Gastroesophageal sphincter (tissue), 4 donors: ENCODE measurements around the gene SMCO2. TPM values are rescaled to one million over a fixed set of nuclear protein-coding genes. Genes with fewer than 3 reads are reported as not detected.

Experiments used
- ATAC-seq: fragments of 150-250 bp; one replicate; pipeline ENCODE4 v1.9.1; 2016; ENCODE audit warnings: mild to moderate bottlenecking, moderate library complexity
- H3K27ac ChIP-seq, 4 donors: fragments of 200-600 bp; sonication (generic) in 3 of 4; 1 replicate in 3 of 4; 2 replicates in 1 of 4; pipeline ENCODE4 v1.5.1; 2016 to 2019
- H3K27me3 ChIP-seq: fragments of 200-600 bp; sonication (generic); one replicate; pipeline ENCODE4 v1.5.1; 2019
- H3K36me3 ChIP-seq, 2 donors: fragments of 200-600 bp; sonication (generic); one replicate each; pipeline ENCODE4 v1.5.1; 2019; ENCODE audit warnings: control low read depth in 1 of 2
- H3K4me1 ChIP-seq, 3 donors: fragments of 200-600 bp; sonication (generic); 1 replicate in 2 of 3; 2 replicates in 1 of 3; pipeline ENCODE4 v1.5.1; 2016 to 2019; ENCODE audit warnings: control low read depth in 2 of 3
- H3K4me3 ChIP-seq, 2 donors: fragments of 200-600 bp; sonication (generic); one replicate each; pipeline ENCODE4 v1.5.1; 2019; ENCODE audit warnings: mild to moderate bottlenecking in 1 of 2, moderate library complexity in 1 of 2
- H3K9me3 ChIP-seq, 3 donors: fragments of 200-600 bp; sonication (generic); one replicate each; pipeline ENCODE4 v1.5.1; 2017 to 2019; ENCODE audit warnings: control low read depth in 2 of 3
- CTCF ChIP-seq, 4 experiments: fragments of 200-600 bp in 2 of 4; fragments of 450-650 bp in 2 of 4; sonication (generic) in 1 of 4; IDR thresholded peaks; one replicate each; pipeline ENCODE4 v1.5.1; 2017 to 2019; ENCODE audit warnings: antibody characterized with exemption in 4 of 4, mild to moderate bottlenecking in 2 of 4, moderate library complexity in 2 of 4
- EP300 ChIP-seq: sonication (generic); formaldehyde crosslinking; IDR thresholded peaks from one replicate; pipeline ENCODE4 v1.6.1; 2017; ENCODE audit warnings: antibody characterized with exemption, mild to moderate bottlenecking
- POLR2A ChIP-seq, 2 donors: fragments of 450-650 bp; IDR thresholded peaks; one replicate each; pipeline ENCODE4 v1.6.1; 2017; ENCODE audit warnings: antibody characterized with exemption in 2 of 2, mild to moderate bottlenecking in 2 of 2, moderate library complexity in 1 of 2
- POLR2AphosphoS5 ChIP-seq: sonication (generic); formaldehyde crosslinking; IDR thresholded peaks from one replicate; pipeline ENCODE4 v1.6.1; 2017; ENCODE audit warnings: antibody characterized with exemption
- WGBS, 2 donors: methylation state at CpG; one replicate each; pipeline ENCODE4 v1.1.5; 2018; ENCODE audit warnings: low coverage in 1 of 2; 5-methylcytosine and 5-hydroxymethylcytosine counted together
- total RNA-seq, 4 donors: library from RNA; depleted of rRNA; stranded (reverse); fragments of >200 nt; gene quantifications; one replicate each; pipeline ENCODE4 v1.1.0, GENCODE V29; 2016

The SMCO2 gene
- total RNA-seq, 4 donors from 2014 or later: not detected

- Histone ChIP-seq H3K36me3 (no peaks in the 10 kb centered on the region), H3K4me3 (no peak overlapping the region), H3K27me3 (no peaks in the 10 kb centered on the region), H3K9me3 (no peaks in the 10 kb centered on the region), H3K27ac (no peak overlapping the region), H3K4me1 (peaks cover 11 to 70% (median 25%) of the 10 kb centered on the region in 3 donors)
- ATAC-seq: no peak
- TF ChIP-seq POLR2AphosphoS5: no peak
- WGBS, 2 donors: 70 to 80% methylated on average over 3 to 9 of the region's 9 CpGs
These were observed 99.1 kb downstream of the SMCO2 start for GRCh38 chr12:27545665-27546064.

DNA sequence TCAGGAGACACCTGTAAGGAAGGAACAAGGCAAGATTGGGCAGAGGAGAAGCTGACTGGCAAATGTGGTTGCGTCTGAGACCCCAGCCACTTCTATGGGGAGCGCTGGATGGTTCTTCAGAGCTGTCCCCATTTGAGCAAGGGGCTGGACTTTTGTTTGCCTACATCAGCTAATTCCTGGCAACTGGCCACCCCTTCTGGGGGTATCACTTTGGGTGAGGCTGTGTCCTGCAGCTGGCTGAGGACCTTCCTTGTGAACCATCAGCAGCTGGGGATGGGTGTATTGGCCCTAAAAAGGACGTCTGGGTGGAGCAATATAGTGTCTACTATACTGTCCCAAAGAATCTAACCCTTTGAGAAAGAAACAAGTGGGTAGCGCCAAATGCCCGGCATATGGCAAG is 101.1 kb downstream of the SMCO2 start:
- TF ChIP-seq POLR2AphosphoS5: no peak
- TF ChIP-seq EP300: no peak
- H3K36me3 ChIP-seq: no peaks in the 10 kb centered on the region
- no peak overlapping the region for H3K27ac ChIP-seq
- 93% methylated on average over 2 of the region's 5 CpGs; no CpG with 5 or more reads in 1 of the 2 donors for WGBS, 2 donors
- H3K9me3 ChIP-seq: no peaks in the 10 kb centered on the region
- ATAC-seq: no peak
- H3K4me3 ChIP-seq: no peak overlapping the region
- peaks cover 14 to 74% (median 29%) of the 10 kb centered on the region in 3 donors for H3K4me1 ChIP-seq
- no peaks in the 10 kb centered on the region for H3K27me3 ChIP-seq

DNA sequence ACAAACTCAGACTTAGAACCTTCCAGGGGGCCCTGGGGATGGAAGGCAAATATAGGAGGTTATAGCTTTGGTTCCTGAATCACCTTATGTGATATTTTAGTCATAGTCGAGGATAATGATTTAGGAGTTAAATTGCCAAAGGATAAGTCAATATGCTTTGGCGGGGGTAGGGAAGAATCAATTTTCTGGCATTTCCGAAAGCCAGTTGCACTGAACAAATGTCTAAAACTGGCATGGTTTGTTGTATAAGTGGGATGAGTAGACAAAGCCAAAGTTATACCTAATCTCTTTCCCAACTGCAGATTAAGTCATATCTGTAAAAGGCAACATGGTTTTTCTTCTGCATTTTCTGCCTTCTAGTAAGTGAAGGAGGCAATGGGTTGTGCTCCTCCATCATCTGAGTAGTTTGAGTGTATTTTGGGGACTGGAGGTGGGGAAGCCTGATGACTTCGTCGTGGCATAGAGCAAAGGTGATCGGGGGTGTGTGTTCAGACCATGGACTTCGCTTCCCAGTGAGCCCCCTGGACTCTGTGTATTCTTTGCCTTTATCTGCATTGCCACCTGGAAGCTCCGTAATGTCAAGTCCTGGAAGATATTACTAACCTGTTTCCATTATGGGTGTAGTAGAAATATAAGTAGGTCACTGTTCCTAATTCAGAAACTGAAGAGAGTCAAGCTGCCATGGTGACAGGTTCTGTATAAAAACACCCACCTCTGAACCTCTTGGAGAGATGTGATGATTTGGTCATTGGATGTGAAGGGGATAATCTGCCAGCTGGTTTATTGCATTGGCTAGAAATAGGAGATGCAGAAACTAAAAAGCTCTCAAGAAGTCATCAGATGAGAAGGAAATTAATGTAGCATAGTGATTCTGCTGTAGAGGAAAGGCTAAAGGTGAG is 102.0 kb downstream of the SMCO2 start:
- WGBS, 2 donors: 87 to 96% methylated on average over 3 to 6 of the region's 8 CpGs
- TF ChIP-seq POLR2AphosphoS5 (no peak), EP300 (no peak), CTCF (IDR thresholded peaks at IDR 0.05) (no peak), POLR2A (IDR thresholded peaks at IDR 0.05) (no peak)
- no peak for ATAC-seq
- H3K4me1 ChIP-seq: peaks cover 14 to 75% (median 29%) of the 10 kb centered on the region in 3 donors
- peak overlapping the region; percentile 20 to 68 (median 32) for H3K27ac ChIP-seq
- H3K4me3 ChIP-seq: no peak overlapping the region
- H3K27me3 ChIP-seq: no peaks in the 10 kb centered on the region
- no peaks in the 10 kb centered on the region for H3K36me3 ChIP-seq
- H3K9me3 ChIP-seq: no peaks in the 10 kb centered on the region

- Histone ChIP-seq H3K4me1 (peaks cover 20 to 82% (median 29%) of the 10 kb centered on the region in 3 donors), H3K9me3 (no peaks in the 10 kb centered on the region), H3K27ac (peak overlapping the region; percentile 24 to 70 (median 68)), H3K4me3 (no peak overlapping the region), H3K27me3 (no peaks in the 10 kb centered on the region), H3K36me3 (no peaks in the 10 kb centered on the region)
- 28 to 68% methylated on average over 6 to 8 of the region's 8 CpGs for WGBS, 2 donors
- ATAC-seq: peak; percentile 62
- TF ChIP-seq EP300 (no peak), POLR2AphosphoS5 (peak; percentile 61), POLR2A (IDR thresholded peaks at IDR 0.05) (no peak), CTCF (IDR thresholded peaks at IDR 0.05) (no peak)
These were observed 102.8 kb downstream of the SMCO2 start for GRCh38 chr12:27549236-27549800.

GRCh38 chr12:27549801-27550652 is 103.5 kb downstream of the SMCO2 start:
- TF ChIP-seq EP300 (no peak), POLR2AphosphoS5 (peak; percentile 77)
- Histone ChIP-seq H3K4me3 (no peak overlapping the region), H3K27me3 (no peaks in the 10 kb centered on the region), H3K9me3 (no peaks in the 10 kb centered on the region), H3K36me3 (no peaks in the 10 kb centered on the region), H3K4me1 (peaks cover 25 to 89% (median 29%) of the 10 kb centered on the region in 3 donors), H3K27ac (peak overlapping the region in 3 of 4 donors; percentile 68 to 70 (median 68))
- ATAC-seq: peak; percentile 85
- WGBS, 2 donors: 30 to 43% methylated on average over 11 to 12 of the region's 12 CpGs

- TF ChIP-seq POLR2A (IDR thresholded peaks at IDR 0.05) (no peak), POLR2AphosphoS5 (no peak), CTCF (IDR thresholded peaks at IDR 0.05) (no peak), EP300 (no peak)
- peak overlapping the region in 2 of 4 donors; percentile 68 to 70 for H3K27ac ChIP-seq
- WGBS, 2 donors: 79 to 91% methylated on average over 3 to 4 of the region's 4 CpGs
These were observed 104.1 kb downstream of the SMCO2 start for GRCh38 chr12:27550653-27550975.

More at GRCh38 chr12:27550653-27550975, 104.1 kb downstream of the SMCO2 start:
- Histone ChIP-seq H3K9me3 (no peaks in the 10 kb centered on the region), H3K36me3 (no peaks in the 10 kb centered on the region), H3K27me3 (no peaks in the 10 kb centered on the region), H3K4me3 (no peak overlapping the region), H3K4me1 (peaks cover 25 to 89% (median 30%) of the 10 kb centered on the region in 3 donors)
- no peak for ATAC-seq
